HG02885 (cell line): Measurements from ENCODE around the gene GATAD2B.
"Not testable (repeated sequence)": the region's sequence is repeated elsewhere in the genome, so short reads cannot be mapped to it uniquely, and the experiment has no call there.

Experiments
- ATAC-seq: cut with Tn5 transposase; IDR thresholded peaks from one replicate; pipeline ENCODE4 v1.9.1; 2021; ENCODE audit warnings: mild to moderate bottlenecking; ENCODE audit not compliant: unreplicated experiment, poor library complexity

Gene GATAD2B

GRCh38 chr1:153783233-153784190, 139.3 kb downstream of the GATAD2B start:
- ATAC-seq = peak; percentile 92

DNA sequence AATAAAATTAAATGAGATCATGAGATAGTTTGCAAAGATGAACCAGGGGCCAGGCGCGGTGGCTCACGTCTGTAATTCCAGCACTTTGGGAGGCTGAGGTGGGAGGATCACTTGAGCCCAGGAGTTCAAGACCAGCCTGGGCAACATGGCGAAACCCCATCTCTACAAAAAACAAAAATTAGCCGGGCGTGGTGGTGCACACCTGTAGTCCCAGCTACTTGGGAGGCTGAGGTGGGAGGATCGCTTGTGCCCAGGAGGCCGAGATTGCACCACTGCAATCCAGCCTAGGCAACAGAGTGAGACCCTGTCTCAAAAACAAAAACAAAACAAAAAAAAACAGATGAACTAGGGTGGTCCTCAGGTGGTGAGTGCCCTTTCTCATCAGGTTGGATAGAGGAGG, 140.1 kb downstream of the GATAD2B start:
- not testable (repeated sequence) for ATAC-seq

GRCh38 chr1:153780551-153780950, 142.2 kb downstream of the GATAD2B start:
- no peak for ATAC-seq

DNA sequence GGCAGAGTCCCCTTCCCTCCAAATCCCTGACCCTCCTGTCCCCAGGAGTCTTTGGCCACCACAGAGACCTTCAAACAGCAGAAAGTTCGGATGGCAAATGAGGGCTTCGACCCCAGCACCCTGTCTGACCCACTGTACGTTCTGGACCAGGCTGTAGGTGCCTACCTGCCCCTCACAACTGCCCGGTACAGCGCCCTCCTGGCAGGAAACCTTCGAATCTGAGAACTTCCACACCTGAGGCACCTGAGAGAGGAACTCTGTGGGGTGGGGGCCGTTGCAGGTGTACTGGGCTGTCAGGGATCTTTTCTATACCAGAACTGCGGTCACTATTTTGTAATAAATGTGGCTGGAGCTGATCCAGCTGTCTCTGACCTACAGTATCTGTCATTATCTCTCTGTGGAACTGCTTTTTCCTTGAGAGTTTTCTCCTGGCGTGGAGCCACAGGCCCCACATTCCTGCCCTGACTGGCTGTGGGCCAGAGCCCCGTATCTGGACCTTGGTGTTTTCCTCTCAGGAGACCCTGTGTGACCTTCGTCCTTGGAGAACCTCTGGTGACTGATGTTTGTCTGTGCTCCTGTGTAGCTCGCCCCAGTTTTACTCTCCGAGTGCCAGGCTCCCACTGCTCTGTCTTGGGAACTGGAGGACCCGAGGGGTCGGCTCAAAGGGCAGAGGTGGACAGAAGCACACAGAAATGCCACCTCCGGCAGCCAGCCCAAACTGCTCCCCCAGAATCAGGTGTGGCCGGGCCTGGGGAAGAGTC, 142.8 kb downstream of the GATAD2B start:
- no peak for ATAC-seq

GRCh38 chr1:153778824-153779519, 143.8 kb downstream of the GATAD2B start:
- ATAC-seq = no peak

GRCh38 chr1:153778051-153778823, 144.5 kb downstream of the GATAD2B start:
- no peak for ATAC-seq

- no peak for ATAC-seq
Measured at GRCh38 chr1:153777648-153778047, 145.1 kb downstream of the GATAD2B start.

DNA sequence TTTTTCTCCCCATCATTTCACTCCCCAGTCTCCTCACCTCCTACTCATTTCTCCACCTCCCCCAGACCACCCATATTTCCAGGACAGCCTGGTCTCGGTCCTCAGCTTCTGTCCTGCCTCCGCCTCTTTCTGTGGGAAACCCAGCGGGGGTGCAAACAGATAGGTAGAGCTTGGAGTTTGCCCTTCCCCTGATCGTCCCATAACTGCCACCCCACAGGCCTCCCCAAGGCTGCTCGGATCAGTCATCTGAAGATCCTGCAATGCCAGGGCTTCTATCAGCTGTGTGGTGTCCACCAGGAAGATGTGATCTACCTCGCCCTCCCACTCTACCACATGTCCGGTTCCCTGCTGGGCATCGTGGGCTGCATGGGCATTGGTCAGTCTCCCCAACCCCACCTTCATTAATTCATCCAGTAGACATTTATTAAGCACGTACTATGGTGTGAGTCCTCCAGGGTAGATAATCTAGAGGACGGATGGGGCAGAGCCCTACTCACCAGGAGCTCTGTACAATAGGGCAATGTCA, 145.9 kb downstream of the GATAD2B start:
- ATAC-seq = no peak

- no peak for ATAC-seq
Measured at GRCh38 chr1:153776352-153776751, 146.4 kb downstream of the GATAD2B start.

- peak; percentile 54 for ATAC-seq
Measured at GRCh38 chr1:153775458-153776327, 147.1 kb downstream of the GATAD2B start.

DNA sequence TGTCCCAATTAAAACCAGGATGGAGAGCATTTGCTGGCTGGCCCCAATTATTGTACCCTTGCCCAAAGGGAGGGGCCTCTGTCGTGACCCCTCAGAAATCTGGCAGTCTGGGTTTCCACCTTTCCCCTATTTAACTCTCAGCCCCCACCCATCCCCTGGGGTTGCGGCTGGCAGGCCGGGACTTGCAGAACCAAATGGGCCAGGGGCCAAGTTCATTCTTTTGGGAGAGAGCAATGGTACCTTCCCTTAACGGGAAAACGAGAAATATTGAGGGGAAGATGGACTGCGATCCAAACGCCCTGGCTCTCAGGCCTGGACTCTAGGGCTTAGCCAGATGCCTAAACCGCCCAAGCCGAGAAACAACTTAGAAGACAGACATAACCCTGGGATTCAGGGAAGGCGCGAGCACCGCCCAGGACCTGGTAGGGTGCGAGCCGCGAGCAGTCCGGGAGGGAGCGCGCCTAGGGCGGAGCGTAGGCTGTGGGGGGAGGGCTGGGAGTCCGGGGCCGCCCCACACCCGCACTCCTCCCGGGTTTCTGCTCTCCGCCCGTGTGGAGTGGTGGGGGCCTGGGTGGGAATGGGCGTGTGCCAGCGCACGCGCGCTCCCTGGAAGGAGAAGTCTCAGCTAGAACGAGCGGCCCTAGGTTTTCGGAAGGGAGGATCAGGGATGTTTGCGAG, 147.9 kb downstream of the GATAD2B start, which contains the start of gene SLC27A3:
SLC27A3 (plus strand) TSS at position 628 of the 678 bp plus-strand sequence. CDS start 91 bp downstream, outside the sequence.
- peak; percentile 26 for ATAC-seq

- no peak for ATAC-seq
Measured at GRCh38 chr1:153774026-153774595, 148.7 kb downstream of the GATAD2B start.

- ATAC-seq = no peak
Measured at GRCh38 chr1:153773096-153773921, 149.5 kb downstream of the GATAD2B start.

DNA sequence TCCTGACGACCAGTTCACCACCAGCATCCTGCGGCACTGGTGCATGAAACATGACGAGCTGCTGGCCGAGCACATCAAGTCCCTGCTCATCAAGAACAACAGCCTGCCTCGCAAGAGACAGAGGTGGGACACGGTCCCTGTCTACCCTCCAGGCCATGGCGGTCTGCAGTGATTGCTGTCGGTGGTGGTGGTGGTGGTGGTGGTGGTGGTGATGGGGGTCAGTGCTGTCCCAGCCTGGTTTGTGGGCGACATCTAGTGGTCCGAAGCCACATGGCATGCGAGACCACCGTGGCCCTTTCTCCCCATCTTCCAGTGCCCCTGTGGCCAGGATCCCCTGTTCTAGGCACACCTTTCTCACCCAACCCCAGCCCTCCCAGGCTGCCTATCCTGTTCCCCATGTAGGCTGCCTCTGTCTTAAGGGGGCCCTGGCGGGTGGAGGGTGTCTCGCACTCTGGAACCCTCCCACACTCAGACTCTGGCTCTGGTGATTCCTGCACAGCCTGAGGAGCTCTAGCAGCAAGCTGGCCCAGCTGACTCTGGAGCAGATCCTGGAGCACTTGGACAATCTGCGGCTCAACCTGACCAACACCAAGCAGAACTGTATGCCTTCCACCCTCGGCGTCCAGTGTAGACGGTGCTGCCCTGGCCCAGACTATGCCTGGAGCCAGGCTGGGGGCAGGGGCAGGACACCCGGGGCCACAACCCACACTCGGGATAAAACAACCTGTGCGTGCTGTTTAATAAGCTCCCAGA, 150.8 kb downstream of the GATAD2B start:
- no peak for ATAC-seq

DNA sequence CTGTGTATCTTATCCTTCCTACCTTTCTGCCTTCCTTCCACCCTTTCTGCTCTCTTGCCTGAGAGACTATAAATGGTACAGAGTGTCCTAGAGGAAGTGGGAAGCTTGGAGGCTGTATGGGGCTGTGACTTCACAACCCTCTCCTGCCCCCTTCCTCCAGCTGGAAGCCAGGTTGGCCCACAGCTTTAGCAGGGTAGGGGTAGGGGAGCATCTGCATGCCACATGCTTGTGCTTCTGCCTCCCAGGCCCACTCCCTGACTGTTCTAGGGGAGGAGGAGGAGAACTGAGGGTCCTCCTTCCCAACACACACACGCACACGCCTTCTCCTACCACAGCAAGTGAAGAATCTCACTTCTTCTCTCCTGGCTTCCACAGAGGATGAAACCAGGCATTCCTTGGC, 151.5 kb downstream of the GATAD2B start:
- ATAC-seq = no peak

DNA sequence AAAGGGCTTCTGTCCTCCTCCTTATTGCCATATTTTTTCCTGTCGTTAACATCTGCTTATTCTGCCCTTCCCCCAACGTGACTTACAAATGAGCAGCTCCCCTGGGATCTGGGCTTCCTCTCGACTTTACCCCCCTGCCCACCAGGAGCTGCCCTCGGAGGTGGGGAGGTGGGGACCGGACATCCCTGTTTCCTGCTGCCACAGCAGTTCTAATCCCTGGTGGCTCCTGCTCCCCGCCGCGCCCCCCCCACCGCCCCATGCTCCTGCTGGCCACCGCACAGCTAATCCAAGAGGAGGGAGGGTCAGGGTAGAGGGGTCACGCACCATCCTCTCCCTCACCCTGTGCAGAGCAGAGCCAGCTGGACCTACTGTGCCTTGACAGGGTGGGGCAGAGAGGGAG, 152.0 kb downstream of the GATAD2B start:
- ATAC-seq = no peak
